ENCODE results near the gene TTLL9.

GRCh38 chr20:31894980-31895675 lies 24.7 kb downstream of the TTLL9 start:
- peak; percentile 34; the same call in 1 of the 2 replicates for TF ChIP-seq POLR2AphosphoS5 (IDR thresholded peaks at IDR 0.05; ENCODE audit: low read depth, low read length)
- TF ChIP-seq POLR2A (IDR thresholded peaks at IDR 0.05; ENCODE audit: low read depth, low read length): peak; percentile 40; the same call in 1 of the 2 replicates

Measured in GM12892 (cell line).